Psoas muscle (tissue), 8 donors: Measurements from ENCODE around the gene FARP1. TPM values are rescaled to one million over a fixed set of nuclear protein-coding genes. Genes with fewer than 3 reads are reported as not detected.

Source experiments
- ATAC-seq, 4 donors: fragments of 200-7000 bp; cut with Tn5 transposase; one replicate each; pipeline ENCODE4 v1.9.1; 2020; ENCODE audit warnings: moderate library complexity in 3 of 4, mild to moderate bottlenecking in 2 of 4
- DNase-seq, 2 donors: peaks; one replicate each; pipeline ENCODE4 v3.0.0-alpha.2; 2020
- H3K27ac ChIP-seq: fragments of 200-600 bp; one replicate; pipeline ENCODE4 v1.8.0; 2022
- H3K27me3 ChIP-seq, 3 donors: fragments of 200-600 bp in 1 of 3; one replicate each; pipeline versions ENCODE4 v1.6.1 to v1.8.0; 2013 to 2022; ENCODE audit warnings: low read length in 2 of 3, mild to moderate bottlenecking in 2 of 3, moderate library complexity in 1 of 3; ENCODE audit not compliant: insufficient read depth in 3 of 3
- H3K36me3 ChIP-seq, 2 donors: fragments of 200-600 bp in 1 of 2; one replicate each; pipeline versions ENCODE4 v1.6.1 to v1.8.0; 2013 to 2022; ENCODE audit warnings: low read depth in 1 of 2, mild to moderate bottlenecking in 1 of 2, moderate library complexity in 1 of 2; ENCODE audit not compliant: insufficient read depth in 1 of 2
- H3K4me1 ChIP-seq: fragments of 200-600 bp; one replicate; pipeline ENCODE4 v1.8.0; 2022
- H3K4me3 ChIP-seq: fragments of 200-600 bp; one replicate; pipeline ENCODE4 v1.8.0; 2022; ENCODE audit warnings: mild to moderate bottlenecking
- H3K9me3 ChIP-seq: fragments of 200-600 bp; one replicate; pipeline ENCODE4 v1.8.0; 2022
- CTCF ChIP-seq: fragments of 200-600 bp; IDR thresholded peaks from one replicate; pipeline ENCODE4 v1.8.0; 2022; ENCODE audit warnings: antibody characterized with exemption
- WGBS, 3 donors: extraction: QIAGEN DNeasy Blood & Tissue Kit; methylation state at CpG; one replicate each; pipeline versions ENCODE4 v1.1.6 to v1.1.7; 2013; 5-methylcytosine and 5-hydroxymethylcytosine counted together
- intact Hi-C, 2 donors: fragments of 100-400 bp; cut with DNase I; formaldehyde crosslinking; loops; one replicate each; pipeline versions ENCODE4 v1.11.0 to v1.14.2; 2022
- polyA plus RNA-seq, 3 donors: library from polyadenylated mRNA; stranded (reverse); fragments of 200-250 nt; gene quantifications; one replicate each; pipeline ENCODE4 v1.2.3, GENCODE V29; 2013
- total RNA-seq, 4 donors: library from RNA; stranded (reverse); fragmentation: NEBNext Ultra II Directional in 2 of 4; extraction: Animal tissue kit (Norgen Biotek cat#: 25700) in 2 of 4; gene quantifications; one replicate each; pipeline versions ENCODE4 v1.2.1 to v1.2.4, GENCODE V29; 2021 to 2023
- donor health status: healthy with polysubstance abuse.
- donor health status: DM: no; HTN: no; CAD: no; lungs with moderate emphysema.
- donor health status: Bipolar disorder and iron deficiency.
- donor health status: healthy.
- donor health status: DM: yes; HTN: yes; CAD: no.
- donor health status: DM: no; HTN: no; CAD: no.
- donor health status: DM: no; HTN: no; CAD: no.
- donor health status: DM: yes; HTN: yes; CAD: no.

FARP1 gene
- total and polyA plus RNA-seq, 7 donors = 5.7 to 19.4 (median 9.2) TPM

GRCh38 chr13:98156259-98156658 is 13.4 kb downstream of the FARP1 start:
- TF ChIP-seq CTCF = no peak
- H3K27ac ChIP-seq = no peak overlapping the region
- WGBS, 3 donors = 79 to 82% (median 82%) methylated on average over 2 of the region's 2 CpGs
- H3K27me3 ChIP-seq = no peaks in the 10 kb centered on the region
- H3K4me3 ChIP-seq = no peak overlapping the region
- intact Hi-C loops = no loop called here
- H3K9me3 ChIP-seq = no peaks in the 10 kb centered on the region
- no peaks in the 10 kb centered on the region for H3K36me3 ChIP-seq
- DNase-seq = no peak
- no peak for ATAC-seq
- no peaks in the 10 kb centered on the region for H3K4me1 ChIP-seq

GRCh38 chr13:98157188-98157587 is 14.3 kb downstream of the FARP1 start:
- ATAC-seq = no peak
- no peak for TF ChIP-seq CTCF
- H3K9me3 ChIP-seq = no peaks in the 10 kb centered on the region
- H3K4me3 ChIP-seq = no peak overlapping the region
- DNase-seq = no peak
- intact Hi-C loops = no loop called here
- H3K36me3 ChIP-seq = no peaks in the 10 kb centered on the region
- no peaks in the 10 kb centered on the region for H3K4me1 ChIP-seq
- H3K27me3 ChIP-seq = no peaks in the 10 kb centered on the region
- WGBS, 3 donors = 80 to 87% (median 85%) methylated on average over 7 of the region's 7 CpGs
- no peak overlapping the region for H3K27ac ChIP-seq

GRCh38 chr13:98157609-98158008 is 14.7 kb downstream of the FARP1 start:
- H3K4me3 ChIP-seq = no peak overlapping the region
- H3K4me1 ChIP-seq = no peaks in the 10 kb centered on the region
- DNase-seq = no peak
- intact Hi-C loops = no loop called here
- WGBS, 3 donors = 78 to 88% (median 85%) methylated on average over 1 of the region's 1 CpG
- no peak overlapping the region for H3K27ac ChIP-seq
- H3K36me3 ChIP-seq = no peaks in the 10 kb centered on the region
- no peak for ATAC-seq
- no peak for TF ChIP-seq CTCF
- H3K27me3 ChIP-seq = no peaks in the 10 kb centered on the region
- H3K9me3 ChIP-seq = no peaks in the 10 kb centered on the region

- Histone ChIP-seq H3K4me3 (no peak overlapping the region), H3K27ac (no peak overlapping the region), H3K36me3 (no peaks in the 10 kb centered on the region), H3K9me3 (no peaks in the 10 kb centered on the region), H3K27me3 (no peaks in the 10 kb centered on the region), H3K4me1 (no peaks in the 10 kb centered on the region)
- no peak for TF ChIP-seq CTCF
- ATAC-seq (no peak), DNase-seq (no peak)
- 47 to 59% (median 51%) methylated on average over 5 of the region's 5 CpGs for WGBS, 3 donors
- intact Hi-C loops = no loop called here
Observed at GRCh38 chr13:98158172-98158899, 15.4 kb downstream of the FARP1 start.

GRCh38 chr13:98162935-98163334 is 20.0 kb downstream of the FARP1 start:
- no peaks in the 10 kb centered on the region for H3K27me3 ChIP-seq
- 99% methylated on average over 5 of the region's 5 CpGs for WGBS, 3 donors
- no peaks in the 10 kb centered on the region for H3K9me3 ChIP-seq
- H3K4me1 ChIP-seq = no peaks in the 10 kb centered on the region
- DNase-seq (no peak), ATAC-seq (no peak)
- TF ChIP-seq CTCF = no peak
- H3K4me3 ChIP-seq = no peak overlapping the region
- H3K27ac ChIP-seq = no peak overlapping the region
- no peaks in the 10 kb centered on the region for H3K36me3 ChIP-seq
- intact Hi-C loops = no loop called here
